Effector memory CD4-positive, alpha-beta T cell (primary cell): ENCODE measurements around the gene MEGF6.

Source experiments
- DNase-seq, 3 donors: peaks; one replicate each; pipeline ENCODE4 v3.0.0-alpha.2; 2020
- H3K27ac ChIP-seq: 2 replicates; pipeline ENCODE4 v1.7.0; 2013; ENCODE audit warnings: mild to moderate bottlenecking, low read length, moderate library complexity; ENCODE audit not compliant: insufficient read depth, poor library complexity, severe bottlenecking
- H3K27me3 ChIP-seq: replicated peaks from 2 replicates; pipeline ENCODE4 v1.7.0; 2013; ENCODE audit warnings: mild to moderate bottlenecking, low read length; ENCODE audit not compliant: insufficient read depth, control insufficient read depth, poor library complexity, severe bottlenecking
- H3K36me3 ChIP-seq: 2 replicates; pipeline ENCODE4 v1.7.0; 2013; ENCODE audit warnings: mild to moderate bottlenecking, low read length, moderate library complexity; ENCODE audit not compliant: control insufficient read depth, insufficient read depth
- H3K4me1 ChIP-seq: 2 replicates; pipeline ENCODE4 v1.7.0; 2013; ENCODE audit warnings: low read length, mild to moderate bottlenecking; ENCODE audit not compliant: control insufficient read depth, insufficient read depth, poor library complexity, severe bottlenecking
- H3K4me3 ChIP-seq: 2 replicates; pipeline ENCODE4 v1.7.0; 2013; ENCODE audit warnings: low read length, low read depth, mild to moderate bottlenecking; ENCODE audit not compliant: insufficient read depth, poor library complexity, severe bottlenecking
- H3K9me3 ChIP-seq: 2 replicates; pipeline ENCODE4 v1.7.0; 2013; ENCODE audit warnings: mild to moderate bottlenecking, low read length, moderate library complexity; ENCODE audit not compliant: control insufficient read depth

MEGF6 gene

DNA sequence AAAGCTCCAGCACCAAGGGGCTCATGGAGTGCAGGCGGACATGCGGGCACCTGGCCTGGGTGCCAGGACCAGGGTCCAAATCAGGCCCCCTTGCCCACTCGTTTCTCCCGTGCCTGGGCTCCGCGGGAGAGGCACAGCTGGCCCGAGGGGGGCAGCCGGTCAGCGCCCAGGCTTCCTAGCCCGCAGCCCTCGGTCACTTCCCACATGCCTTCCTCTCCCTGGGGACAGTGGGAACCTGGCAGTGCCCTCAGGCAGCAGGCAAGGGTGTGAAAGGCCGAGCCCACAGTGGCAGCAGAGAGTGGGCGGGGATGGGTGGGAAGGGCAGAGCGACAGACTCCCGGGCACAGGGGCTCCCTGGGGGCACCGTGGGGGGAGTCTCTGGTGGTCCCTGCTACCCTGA is 69.8 kb downstream of the MEGF6 start:
- Histone ChIP-seq H3K4me3 (no peak overlapping the region), H3K27me3 (no peaks in the 10 kb centered on the region), H3K9me3 (no peaks in the 10 kb centered on the region), H3K4me1 (no peaks in the 10 kb centered on the region), H3K27ac (no peak overlapping the region), H3K36me3 (no peaks in the 10 kb centered on the region)
- DNase-seq: no peak

GRCh38 chr1:3540876-3541275 is 70.4 kb downstream of the MEGF6 start:
- Histone ChIP-seq H3K27ac (no peak overlapping the region), H3K4me3 (no peak overlapping the region), H3K9me3 (no peaks in the 10 kb centered on the region), H3K27me3 (no peaks in the 10 kb centered on the region), H3K36me3 (no peaks in the 10 kb centered on the region), H3K4me1 (no peaks in the 10 kb centered on the region)
- no peak for DNase-seq

DNA sequence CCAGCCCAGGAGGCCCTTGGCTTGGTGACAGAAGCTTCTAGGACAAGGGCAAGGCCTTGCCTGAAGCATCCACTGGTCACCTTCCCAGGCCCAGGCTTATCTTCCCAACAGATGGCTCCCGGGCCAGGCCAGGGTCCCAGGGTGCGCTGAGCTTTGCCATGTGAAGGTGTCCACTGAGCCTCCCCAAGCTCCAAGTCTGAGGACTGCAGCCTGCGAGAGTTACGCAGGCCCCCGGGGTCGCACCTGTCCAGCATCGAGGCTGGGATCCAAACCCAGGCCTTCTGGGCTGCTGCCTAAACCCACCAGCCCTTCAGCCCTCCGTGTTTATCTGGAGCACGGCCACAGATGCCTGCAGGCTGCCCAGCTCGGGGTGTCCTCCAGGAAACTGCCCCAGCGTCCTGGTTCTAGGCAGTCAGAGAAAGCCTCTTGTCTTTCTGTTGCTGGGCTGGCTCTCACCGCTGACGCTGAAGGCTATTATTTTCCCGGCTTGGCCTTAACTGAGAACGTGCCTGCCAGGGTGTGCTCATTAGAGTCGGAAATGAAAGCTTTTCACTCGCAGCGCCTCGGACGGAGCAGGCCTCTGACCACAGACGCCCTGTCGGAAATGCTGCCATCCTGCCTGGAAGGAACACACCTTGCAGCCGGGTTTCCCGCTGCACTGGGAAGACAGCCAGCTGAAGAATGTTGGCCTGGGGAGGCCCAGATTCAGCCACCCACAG is 71.4 kb downstream of the MEGF6 start:
- Histone ChIP-seq H3K27ac (no peak overlapping the region), H3K4me1 (no peaks in the 10 kb centered on the region)

DNA sequence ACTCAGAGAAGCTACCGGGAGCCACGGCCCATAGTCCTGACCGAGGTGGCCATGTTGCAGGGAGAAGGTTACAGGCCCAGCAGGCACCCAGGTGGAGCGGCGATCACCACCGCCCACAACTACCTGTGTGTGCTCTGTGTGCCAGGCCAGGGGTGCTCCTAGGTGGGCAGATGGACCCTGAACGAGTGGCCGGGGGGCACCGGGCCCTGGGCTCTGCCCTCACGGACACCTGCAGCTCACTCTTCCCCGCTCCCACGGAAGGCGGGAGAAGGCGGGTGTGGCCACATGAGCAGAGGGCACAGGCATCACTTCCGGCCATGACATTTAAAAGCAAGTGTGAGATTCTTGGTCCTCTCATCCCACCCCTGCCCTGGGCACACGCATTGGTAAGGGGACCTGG is 73.9 kb downstream of the MEGF6 start:
- Histone ChIP-seq H3K27ac (no peak overlapping the region), H3K36me3 (no peaks in the 10 kb centered on the region), H3K27me3 (no peaks in the 10 kb centered on the region), H3K4me1 (no peaks in the 10 kb centered on the region), H3K9me3 (no peaks in the 10 kb centered on the region), H3K4me3 (no peak overlapping the region)
- no peak for DNase-seq

More for the DNA sequence above, 71.4 kb downstream of the MEGF6 start:
- H3K4me3 ChIP-seq: no peak overlapping the region
- no peaks in the 10 kb centered on the region for H3K36me3 ChIP-seq
- H3K9me3 ChIP-seq: no peaks in the 10 kb centered on the region
- H3K27me3 ChIP-seq: no peaks in the 10 kb centered on the region
- no peak for DNase-seq

- Histone ChIP-seq H3K27ac (no peak overlapping the region), H3K9me3 (no peaks in the 10 kb centered on the region), H3K4me1 (no peaks in the 10 kb centered on the region), H3K4me3 (no peak overlapping the region), H3K36me3 (no peaks in the 10 kb centered on the region), H3K27me3 (no peaks in the 10 kb centered on the region)
- DNase-seq: no peak
These were observed 74.7 kb downstream of the MEGF6 start for GRCh38 chr1:3536420-3537195.

- Histone ChIP-seq H3K4me3 (no peak overlapping the region), H3K27me3 (no peaks in the 10 kb centered on the region), H3K27ac (no peak overlapping the region), H3K4me1 (no peaks in the 10 kb centered on the region), H3K36me3 (no peaks in the 10 kb centered on the region), H3K9me3 (no peaks in the 10 kb centered on the region)
- no peak for DNase-seq
These were observed 75.6 kb downstream of the MEGF6 start for GRCh38 chr1:3535732-3536131.

DNA sequence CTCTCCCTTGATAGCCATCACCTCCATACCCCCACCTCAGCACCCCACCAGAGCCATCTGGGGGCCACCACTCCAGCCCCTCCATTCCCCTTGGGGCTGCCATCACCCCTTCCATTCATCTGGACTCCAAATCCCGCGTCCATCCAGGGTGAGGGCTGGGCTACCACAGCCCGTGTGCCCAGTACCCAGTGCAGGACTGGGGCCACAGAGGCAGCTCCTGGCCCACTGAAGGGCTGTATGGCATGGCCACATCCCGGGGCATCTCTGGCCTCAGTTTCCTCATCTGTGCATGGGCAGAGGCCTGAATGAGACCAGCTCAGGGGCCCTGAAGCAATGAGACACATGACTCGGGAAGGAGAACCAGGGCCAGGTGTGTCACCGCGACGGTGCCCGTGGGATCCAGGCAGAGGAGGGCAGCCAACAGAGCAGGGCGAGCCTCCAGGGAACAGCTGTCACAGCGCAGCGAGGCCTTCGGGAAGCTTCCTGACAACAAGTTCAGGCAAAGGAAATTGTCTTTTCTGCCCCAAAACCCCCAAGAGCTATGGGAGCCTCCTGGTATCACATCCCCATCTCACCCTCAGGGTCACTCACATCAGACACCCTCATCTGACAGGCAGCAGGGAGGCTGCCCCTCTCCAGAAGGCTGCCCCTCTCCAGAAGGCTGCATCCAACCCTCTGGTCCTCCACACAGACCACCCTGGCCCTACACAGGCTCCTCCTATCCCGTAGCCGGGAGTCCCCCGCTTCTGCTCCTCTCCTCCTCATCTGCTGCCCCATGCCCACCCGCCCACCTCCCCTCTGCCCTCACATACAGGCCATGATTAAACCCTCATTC is 76.3 kb downstream of the MEGF6 start:
- no peaks in the 10 kb centered on the region for H3K9me3 ChIP-seq
- H3K27me3 ChIP-seq: no peaks in the 10 kb centered on the region
- no peaks in the 10 kb centered on the region for H3K36me3 ChIP-seq
- H3K4me1 ChIP-seq: peaks cover 6% of the 10 kb centered on the region
- H3K4me3 ChIP-seq: no peak overlapping the region
- H3K27ac ChIP-seq: no peak overlapping the region
- DNase-seq: no peak

GRCh38 chr1:3533067-3534048 is 78.0 kb downstream of the MEGF6 start:
- peaks cover 17% of the 10 kb centered on the region for H3K4me1 ChIP-seq
- H3K36me3 ChIP-seq: no peaks in the 10 kb centered on the region

GRCh38 chr1:3531928-3532327 is 79.4 kb downstream of the MEGF6 start:
- no peaks in the 10 kb centered on the region for H3K9me3 ChIP-seq
- no peak for DNase-seq
- H3K4me1 ChIP-seq: peaks cover 17% of the 10 kb centered on the region
- H3K36me3 ChIP-seq: no peaks in the 10 kb centered on the region
- H3K27ac ChIP-seq: no peak overlapping the region
- H3K4me3 ChIP-seq: no peak overlapping the region
- no peaks in the 10 kb centered on the region for H3K27me3 ChIP-seq

More at GRCh38 chr1:3533067-3534048, 78.0 kb downstream of the MEGF6 start:
- H3K4me3 ChIP-seq: no peak overlapping the region
- no peak overlapping the region for H3K27ac ChIP-seq
- H3K27me3 ChIP-seq: no peaks in the 10 kb centered on the region
- no peaks in the 10 kb centered on the region for H3K9me3 ChIP-seq
- DNase-seq: no peak
